Measurements from ENCODE around the gene GANC. TPM values are rescaled to one million over a fixed set of nuclear protein-coding genes. Genes with fewer than 3 reads are reported as not detected.

GANC gene
- total and polyA plus RNA-seq, 9 of the 15 experiments (the other 6 are each of a cell fraction or from before 2014, with no cell fraction given): 10.9 to 19.0 (median 14.5) TPM

DNA sequence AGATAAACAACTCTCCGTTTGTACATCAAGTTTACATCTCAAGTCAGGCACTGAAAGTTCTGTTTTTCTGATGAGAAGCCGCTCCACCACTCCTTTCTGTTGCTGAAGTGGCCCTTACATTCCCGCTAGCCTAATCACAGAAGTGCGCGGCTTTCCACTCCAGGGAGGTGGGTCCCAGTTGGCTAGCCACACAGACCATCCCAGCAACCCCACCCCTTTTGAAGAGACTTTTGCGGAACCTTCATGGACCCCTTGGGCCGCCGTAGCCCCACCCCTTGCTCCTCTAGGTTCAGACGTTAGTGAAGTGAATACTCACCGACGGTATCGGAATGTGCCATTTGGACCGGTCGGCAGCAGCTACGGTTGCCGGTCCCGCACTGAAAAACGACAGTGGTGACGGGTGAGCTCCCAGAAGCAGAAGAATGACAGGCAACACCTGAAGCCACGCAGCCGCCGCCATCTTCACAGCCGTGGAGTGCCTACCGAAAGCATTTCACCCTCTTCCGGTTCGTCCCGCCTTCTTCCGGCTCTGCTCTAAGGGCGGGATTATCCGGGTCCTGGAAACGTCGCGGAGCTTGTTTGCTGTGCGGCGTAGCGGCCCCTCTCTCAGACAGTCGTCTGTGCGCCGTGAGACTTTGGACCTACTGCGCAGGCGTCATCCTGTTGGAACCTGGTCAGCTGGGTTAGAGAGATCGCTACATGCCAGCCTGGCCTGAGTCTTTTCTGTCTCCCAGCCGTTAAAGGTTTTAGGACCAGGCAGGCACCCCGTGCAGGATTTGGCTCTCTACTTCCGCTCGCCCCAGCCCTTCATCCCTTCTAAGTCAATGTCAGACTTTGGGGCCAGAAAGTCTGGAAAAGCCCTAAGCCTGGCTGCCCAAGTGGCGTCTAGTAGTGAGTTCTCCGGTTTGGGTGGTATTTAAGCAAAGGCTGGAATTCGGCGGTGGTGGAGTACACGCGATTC is at the start of gene GANC, which contains the start of gene TMEM87A (continued):
- TF ChIP-seq, protein P1, sequence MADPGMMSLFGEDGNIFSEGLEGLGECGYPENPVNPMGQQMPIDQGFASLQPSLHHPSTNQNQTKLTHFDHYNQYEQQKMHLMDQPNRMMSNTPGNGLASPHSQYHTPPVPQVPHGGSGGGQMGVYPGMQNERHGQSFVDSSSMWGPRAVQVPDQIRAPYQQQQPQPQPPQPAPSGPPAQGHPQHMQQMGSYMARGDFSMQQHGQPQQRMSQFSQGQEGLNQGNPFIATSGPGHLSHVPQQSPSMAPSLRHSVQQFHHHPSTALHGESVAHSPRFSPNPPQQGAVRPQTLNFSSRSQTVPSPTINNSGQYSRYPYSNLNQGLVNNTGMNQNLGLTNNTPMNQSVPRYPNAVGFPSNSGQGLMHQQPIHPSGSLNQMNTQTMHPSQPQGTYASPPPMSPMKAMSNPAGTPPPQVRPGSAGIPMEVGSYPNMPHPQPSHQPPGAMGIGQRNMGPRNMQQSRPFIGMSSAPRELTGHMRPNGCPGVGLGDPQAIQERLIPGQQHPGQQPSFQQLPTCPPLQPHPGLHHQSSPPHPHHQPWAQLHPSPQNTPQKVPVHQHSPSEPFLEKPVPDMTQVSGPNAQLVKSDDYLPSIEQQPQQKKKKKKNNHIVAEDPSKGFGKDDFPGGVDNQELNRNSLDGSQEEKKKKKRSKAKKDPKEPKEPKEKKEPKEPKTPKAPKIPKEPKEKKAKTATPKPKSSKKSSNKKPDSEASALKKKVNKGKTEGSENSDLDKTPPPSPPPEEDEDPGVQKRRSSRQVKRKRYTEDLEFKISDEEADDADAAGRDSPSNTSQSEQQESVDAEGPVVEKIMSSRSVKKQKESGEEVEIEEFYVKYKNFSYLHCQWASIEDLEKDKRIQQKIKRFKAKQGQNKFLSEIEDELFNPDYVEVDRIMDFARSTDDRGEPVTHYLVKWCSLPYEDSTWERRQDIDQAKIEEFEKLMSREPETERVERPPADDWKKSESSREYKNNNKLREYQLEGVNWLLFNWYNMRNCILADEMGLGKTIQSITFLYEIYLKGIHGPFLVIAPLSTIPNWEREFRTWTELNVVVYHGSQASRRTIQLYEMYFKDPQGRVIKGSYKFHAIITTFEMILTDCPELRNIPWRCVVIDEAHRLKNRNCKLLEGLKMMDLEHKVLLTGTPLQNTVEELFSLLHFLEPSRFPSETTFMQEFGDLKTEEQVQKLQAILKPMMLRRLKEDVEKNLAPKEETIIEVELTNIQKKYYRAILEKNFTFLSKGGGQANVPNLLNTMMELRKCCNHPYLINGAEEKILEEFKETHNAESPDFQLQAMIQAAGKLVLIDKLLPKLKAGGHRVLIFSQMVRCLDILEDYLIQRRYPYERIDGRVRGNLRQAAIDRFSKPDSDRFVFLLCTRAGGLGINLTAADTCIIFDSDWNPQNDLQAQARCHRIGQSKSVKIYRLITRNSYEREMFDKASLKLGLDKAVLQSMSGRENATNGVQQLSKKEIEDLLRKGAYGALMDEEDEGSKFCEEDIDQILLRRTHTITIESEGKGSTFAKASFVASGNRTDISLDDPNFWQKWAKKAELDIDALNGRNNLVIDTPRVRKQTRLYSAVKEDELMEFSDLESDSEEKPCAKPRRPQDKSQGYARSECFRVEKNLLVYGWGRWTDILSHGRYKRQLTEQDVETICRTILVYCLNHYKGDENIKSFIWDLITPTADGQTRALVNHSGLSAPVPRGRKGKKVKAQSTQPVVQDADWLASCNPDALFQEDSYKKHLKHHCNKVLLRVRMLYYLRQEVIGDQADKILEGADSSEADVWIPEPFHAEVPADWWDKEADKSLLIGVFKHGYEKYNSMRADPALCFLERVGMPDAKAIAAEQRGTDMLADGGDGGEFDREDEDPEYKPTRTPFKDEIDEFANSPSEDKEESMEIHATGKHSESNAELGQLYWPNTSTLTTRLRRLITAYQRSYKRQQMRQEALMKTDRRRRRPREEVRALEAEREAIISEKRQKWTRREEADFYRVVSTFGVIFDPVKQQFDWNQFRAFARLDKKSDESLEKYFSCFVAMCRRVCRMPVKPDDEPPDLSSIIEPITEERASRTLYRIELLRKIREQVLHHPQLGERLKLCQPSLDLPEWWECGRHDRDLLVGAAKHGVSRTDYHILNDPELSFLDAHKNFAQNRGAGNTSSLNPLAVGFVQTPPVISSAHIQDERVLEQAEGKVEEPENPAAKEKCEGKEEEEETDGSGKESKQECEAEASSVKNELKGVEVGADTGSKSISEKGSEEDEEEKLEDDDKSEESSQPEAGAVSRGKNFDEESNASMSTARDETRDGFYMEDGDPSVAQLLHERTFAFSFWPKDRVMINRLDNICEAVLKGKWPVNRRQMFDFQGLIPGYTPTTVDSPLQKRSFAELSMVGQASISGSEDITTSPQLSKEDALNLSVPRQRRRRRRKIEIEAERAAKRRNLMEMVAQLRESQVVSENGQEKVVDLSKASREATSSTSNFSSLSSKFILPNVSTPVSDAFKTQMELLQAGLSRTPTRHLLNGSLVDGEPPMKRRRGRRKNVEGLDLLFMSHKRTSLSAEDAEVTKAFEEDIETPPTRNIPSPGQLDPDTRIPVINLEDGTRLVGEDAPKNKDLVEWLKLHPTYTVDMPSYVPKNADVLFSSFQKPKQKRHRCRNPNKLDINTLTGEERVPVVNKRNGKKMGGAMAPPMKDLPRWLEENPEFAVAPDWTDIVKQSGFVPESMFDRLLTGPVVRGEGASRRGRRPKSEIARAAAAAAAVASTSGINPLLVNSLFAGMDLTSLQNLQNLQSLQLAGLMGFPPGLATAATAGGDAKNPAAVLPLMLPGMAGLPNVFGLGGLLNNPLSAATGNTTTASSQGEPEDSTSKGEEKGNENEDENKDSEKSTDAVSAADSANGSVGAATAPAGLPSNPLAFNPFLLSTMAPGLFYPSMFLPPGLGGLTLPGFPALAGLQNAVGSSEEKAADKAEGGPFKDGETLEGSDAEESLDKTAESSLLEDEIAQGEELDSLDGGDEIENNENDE (IDR thresholded peaks at IDR 0.05; ENCODE audit: low read depth, low read length): no peak
- TF ChIP-seq, protein P2, sequence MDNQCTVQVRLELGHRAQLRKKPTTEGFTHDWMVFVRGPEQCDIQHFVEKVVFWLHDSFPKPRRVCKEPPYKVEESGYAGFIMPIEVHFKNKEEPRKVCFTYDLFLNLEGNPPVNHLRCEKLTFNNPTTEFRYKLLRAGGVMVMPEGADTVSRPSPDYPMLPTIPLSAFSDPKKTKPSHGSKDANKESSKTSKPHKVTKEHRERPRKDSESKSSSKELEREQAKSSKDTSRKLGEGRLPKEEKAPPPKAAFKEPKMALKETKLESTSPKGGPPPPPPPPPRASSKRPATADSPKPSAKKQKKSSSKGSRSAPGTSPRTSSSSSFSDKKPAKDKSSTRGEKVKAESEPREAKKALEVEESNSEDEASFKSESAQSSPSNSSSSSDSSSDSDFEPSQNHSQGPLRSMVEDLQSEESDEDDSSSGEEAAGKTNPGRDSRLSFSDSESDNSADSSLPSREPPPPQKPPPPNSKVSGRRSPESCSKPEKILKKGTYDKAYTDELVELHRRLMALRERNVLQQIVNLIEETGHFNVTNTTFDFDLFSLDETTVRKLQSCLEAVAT (IDR thresholded peaks at IDR 0.05): no peak; a peak in 1 of 4 replicates
- TF ChIP-seq CBFA2T3 (IDR thresholded peaks at IDR 0.05): no peak
- TF ChIP-seq, protein P3, sequence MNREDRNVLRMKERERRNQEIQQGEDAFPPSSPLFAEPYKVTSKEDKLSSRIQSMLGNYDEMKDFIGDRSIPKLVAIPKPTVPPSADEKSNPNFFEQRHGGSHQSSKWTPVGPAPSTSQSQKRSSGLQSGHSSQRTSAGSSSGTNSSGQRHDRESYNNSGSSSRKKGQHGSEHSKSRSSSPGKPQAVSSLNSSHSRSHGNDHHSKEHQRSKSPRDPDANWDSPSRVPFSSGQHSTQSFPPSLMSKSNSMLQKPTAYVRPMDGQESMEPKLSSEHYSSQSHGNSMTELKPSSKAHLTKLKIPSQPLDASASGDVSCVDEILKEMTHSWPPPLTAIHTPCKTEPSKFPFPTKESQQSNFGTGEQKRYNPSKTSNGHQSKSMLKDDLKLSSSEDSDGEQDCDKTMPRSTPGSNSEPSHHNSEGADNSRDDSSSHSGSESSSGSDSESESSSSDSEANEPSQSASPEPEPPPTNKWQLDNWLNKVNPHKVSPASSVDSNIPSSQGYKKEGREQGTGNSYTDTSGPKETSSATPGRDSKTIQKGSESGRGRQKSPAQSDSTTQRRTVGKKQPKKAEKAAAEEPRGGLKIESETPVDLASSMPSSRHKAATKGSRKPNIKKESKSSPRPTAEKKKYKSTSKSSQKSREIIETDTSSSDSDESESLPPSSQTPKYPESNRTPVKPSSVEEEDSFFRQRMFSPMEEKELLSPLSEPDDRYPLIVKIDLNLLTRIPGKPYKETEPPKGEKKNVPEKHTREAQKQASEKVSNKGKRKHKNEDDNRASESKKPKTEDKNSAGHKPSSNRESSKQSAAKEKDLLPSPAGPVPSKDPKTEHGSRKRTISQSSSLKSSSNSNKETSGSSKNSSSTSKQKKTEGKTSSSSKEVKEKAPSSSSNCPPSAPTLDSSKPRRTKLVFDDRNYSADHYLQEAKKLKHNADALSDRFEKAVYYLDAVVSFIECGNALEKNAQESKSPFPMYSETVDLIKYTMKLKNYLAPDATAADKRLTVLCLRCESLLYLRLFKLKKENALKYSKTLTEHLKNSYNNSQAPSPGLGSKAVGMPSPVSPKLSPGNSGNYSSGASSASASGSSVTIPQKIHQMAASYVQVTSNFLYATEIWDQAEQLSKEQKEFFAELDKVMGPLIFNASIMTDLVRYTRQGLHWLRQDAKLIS (CRISPR knock-in tag; IDR thresholded peaks at IDR 0.05): no peak
- no peak for TF ChIP-seq U2AF2 (optimal IDR thresholded peaks at IDR 0.05; ENCODE audit: low read depth, low read length)
- TF ChIP-seq HEY1 (CRISPR knock-in tag; IDR thresholded peaks at IDR 0.05; ENCODE audit: borderline replicate concordance): no peak
- TF ChIP-seq, protein P4, sequence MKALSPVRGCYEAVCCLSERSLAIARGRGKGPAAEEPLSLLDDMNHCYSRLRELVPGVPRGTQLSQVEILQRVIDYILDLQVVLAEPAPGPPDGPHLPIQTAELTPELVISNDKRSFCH (CRISPR knock-in tag; IDR thresholded peaks at IDR 0.05): no peak
- TF ChIP-seq, protein P4 (tag; IDR thresholded peaks at IDR 0.05): peak; percentile 69; the same call in 1 of the 2 replicates
